ENCODE measurements around the gene CAPZA2. TPM values are rescaled to one million over a fixed set of nuclear protein-coding genes. Genes with fewer than 3 reads are reported as not detected.
A peak's percentile ranks its signal among the peaks of the same experiment; 100 is the strongest.
"Not testable (repeated sequence)": the region's sequence is repeated elsewhere in the genome, so short reads cannot be mapped to it uniquely, and the experiment has no call there.

The CAPZA2 gene
- total and polyA plus RNA-seq, 4 experiments from 2014 or later, result 112 to 307 (median 143) TPM

GRCh38 chr7:116957874-116958273, 95.5 kb downstream of the CAPZA2 start:
- no peaks in the 10 kb centered on the region for H3K36me3 ChIP-seq (ENCODE audit: insufficient read depth, low read length)
- no peak overlapping the region for H3K27ac ChIP-seq (ENCODE audit: low read depth, low read length)
- peaks cover 0 to 4% of the 10 kb centered on the region in 2 donors for H3K36me3 Mint-ChIP-seq
- intact Hi-C loops (cut with micrococcal nuclease), result no loop called here
- POLR2A ChIA-PET (ENCODE audit: partially characterized antibody), result no interaction called here
- CTCF ChIA-PET (ENCODE audit: partially characterized antibody), result interaction anchor here (0.7 to 1.5 kb wide), 3 partner anchors 25 to 170 kb away, joined by 3 to 4 read pairs (median 3); no protein-coding TSS in a partner anchor
- no peak for DNase-seq
- H3K4me1 ChIP-seq (ENCODE audit: insufficient read depth, low read length), result peaks cover 20% of the 10 kb centered on the region
- H3K27me3 Mint-ChIP-seq, result no peaks in the 10 kb centered on the region
- peaks cover 25 to 47% (median 31%) of the 10 kb centered on the region in 4 donors for H3K4me1 Mint-ChIP-seq
- H3K4me3 Mint-ChIP-seq, result no peak overlapping the region
- H3K27me3 ChIP-seq (ENCODE audit: insufficient read depth, low read length), result no peaks in the 10 kb centered on the region
- peaks cover 0 to 2% (median 0%) of the 10 kb centered on the region in 8 donors for H3K9me3 Mint-ChIP-seq
- no peak overlapping the region for H3K27ac Mint-ChIP-seq
- H3K9me3 ChIP-seq (ENCODE audit: control insufficient read depth in 1 of 2, low read length in 2 of 2), result no peaks in the 10 kb centered on the region
- H3K4me3 ChIP-seq (ENCODE audit: low read length in 2 of 2), result no peak overlapping the region

- peaks cover 9 to 22% (median 11%) of the 10 kb centered on the region in 4 donors for H3K4me1 Mint-ChIP-seq
- POLR2A ChIA-PET (ENCODE audit: partially characterized antibody); H3K9me3 Mint-ChIP-seq; intact Hi-C loops (cut with micrococcal nuclease); H3K4me1 ChIP-seq (ENCODE audit: insufficient read depth, low read length); H3K27me3 Mint-ChIP-seq; H3K27me3 ChIP-seq (ENCODE audit: insufficient read depth, low read length); H3K27ac ChIP-seq (ENCODE audit: low read depth, low read length); H3K9me3 ChIP-seq (ENCODE audit: control insufficient read depth in 1 of 2, low read length in 2 of 2); H3K27ac Mint-ChIP-seq; H3K36me3 ChIP-seq (ENCODE audit: insufficient read depth, low read length); H3K36me3 Mint-ChIP-seq; H3K4me3 Mint-ChIP-seq; H3K4me3 ChIP-seq (ENCODE audit: low read length in 2 of 2): not testable (repeated sequence)
- DNase-seq, result peak in 3 of 5 donors; percentile 18 to 30 (median 21)
- CTCF ChIA-PET (ENCODE audit: partially characterized antibody), result interaction anchor here (0.6 kb wide), 1 partner anchor 97 kb away, joined by 4 read pairs; no protein-coding TSS in a partner anchor
These were observed 99.7 kb downstream of the CAPZA2 start for GRCh38 chr7:116961966-116962673.

DNA sequence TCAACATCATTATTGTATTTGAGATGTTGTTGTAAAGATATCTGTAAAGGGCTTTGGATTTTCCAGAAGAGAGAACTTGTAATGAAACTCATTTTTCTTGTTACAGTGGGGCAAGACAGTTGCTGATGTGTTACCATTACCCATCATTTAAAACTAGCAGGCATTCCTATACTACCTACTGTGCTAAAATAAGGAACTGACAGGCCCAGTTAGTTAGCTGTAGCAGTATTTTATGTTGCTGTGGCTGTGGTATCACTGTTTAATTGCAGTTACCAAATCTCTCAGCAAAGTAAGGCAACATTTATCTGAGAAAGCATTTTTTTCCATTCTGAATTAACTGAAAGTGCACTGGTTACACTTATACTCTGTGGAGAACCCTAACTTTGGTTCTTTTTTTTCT, 100.8 kb downstream of the CAPZA2 start:
- DNase-seq, result no peak
- Mint-ChIP-seq H3K27me3 (peaks cover 0 to under 1% of the 10 kb centered on the region in 2 donors), H3K4me3 (no peak overlapping the region), H3K4me1 (peaks cover 9 to 22% (median 11%) of the 10 kb centered on the region in 4 donors), H3K9me3 (peaks cover 0 to 2% (median 0%) of the 10 kb centered on the region in 8 donors), H3K27ac (no peak overlapping the region), H3K36me3 (no peaks in the 10 kb centered on the region)
- no peaks in the 10 kb centered on the region for H3K9me3 ChIP-seq (ENCODE audit: control insufficient read depth in 1 of 2, low read length in 2 of 2)
- POLR2A ChIA-PET (ENCODE audit: partially characterized antibody), result no interaction called here
- H3K27me3 ChIP-seq (ENCODE audit: insufficient read depth, low read length), result no peaks in the 10 kb centered on the region
- H3K4me3 ChIP-seq (ENCODE audit: low read length in 2 of 2), result no peak overlapping the region
- no peak overlapping the region for H3K27ac ChIP-seq (ENCODE audit: low read depth, low read length)
- intact Hi-C loops (cut with micrococcal nuclease), result no loop called here
- no peaks in the 10 kb centered on the region for H3K4me1 ChIP-seq (ENCODE audit: insufficient read depth, low read length)
- CTCF ChIA-PET (ENCODE audit: partially characterized antibody), result no interaction called here
- no peaks in the 10 kb centered on the region for H3K36me3 ChIP-seq (ENCODE audit: insufficient read depth, low read length)

- H3K36me3 ChIP-seq (ENCODE audit: insufficient read depth, low read length), result no peaks in the 10 kb centered on the region
- no peak for DNase-seq
- no peak overlapping the region for H3K27ac Mint-ChIP-seq
- H3K4me3 Mint-ChIP-seq, result no peak overlapping the region
- H3K4me1 Mint-ChIP-seq, result peaks cover 8 to 15% (median 9%) of the 10 kb centered on the region in 4 donors
- H3K27me3 ChIP-seq (ENCODE audit: insufficient read depth, low read length), result no peaks in the 10 kb centered on the region
- POLR2A ChIA-PET (ENCODE audit: partially characterized antibody), result no interaction called here
- no peaks in the 10 kb centered on the region for H3K9me3 Mint-ChIP-seq
- no peak overlapping the region for H3K4me3 ChIP-seq (ENCODE audit: low read length in 2 of 2)
- no peak overlapping the region for H3K27ac ChIP-seq (ENCODE audit: low read depth, low read length)
- H3K27me3 Mint-ChIP-seq, result peaks cover 0 to 1% of the 10 kb centered on the region in 2 donors
- no peaks in the 10 kb centered on the region for H3K36me3 Mint-ChIP-seq
- H3K9me3 ChIP-seq (ENCODE audit: control insufficient read depth in 1 of 2, low read length in 2 of 2), result no peaks in the 10 kb centered on the region
- no peaks in the 10 kb centered on the region for H3K4me1 ChIP-seq (ENCODE audit: insufficient read depth, low read length)
- CTCF ChIA-PET (ENCODE audit: partially characterized antibody), result no interaction called here
- intact Hi-C loops (cut with micrococcal nuclease), result no loop called here
These were observed 104.2 kb downstream of the CAPZA2 start for GRCh38 chr7:116966601-116967000.

- H3K9me3 Mint-ChIP-seq, result no peaks in the 10 kb centered on the region
- peaks cover 0 to 1% of the 10 kb centered on the region in 2 donors for H3K27me3 Mint-ChIP-seq
- H3K36me3 Mint-ChIP-seq, result no peaks in the 10 kb centered on the region
- ChIA-PET CTCF (ENCODE audit: partially characterized antibody) (no interaction called here), POLR2A (ENCODE audit: partially characterized antibody) (no interaction called here)
- no peak overlapping the region for H3K27ac Mint-ChIP-seq
- intact Hi-C loops (cut with micrococcal nuclease), result no loop called here
- Histone ChIP-seq H3K27me3 (ENCODE audit: insufficient read depth, low read length) (no peaks in the 10 kb centered on the region), H3K4me1 (ENCODE audit: insufficient read depth, low read length) (no peaks in the 10 kb centered on the region), H3K36me3 (ENCODE audit: insufficient read depth, low read length) (no peaks in the 10 kb centered on the region), H3K4me3 (ENCODE audit: low read length in 2 of 2) (no peak overlapping the region), H3K27ac (ENCODE audit: low read depth, low read length) (no peak overlapping the region), H3K9me3 (ENCODE audit: control insufficient read depth in 1 of 2, low read length in 2 of 2) (no peaks in the 10 kb centered on the region)
- H3K4me1 Mint-ChIP-seq, result peaks cover 4 to 8% (median 6%) of the 10 kb centered on the region in 4 donors
- H3K4me3 Mint-ChIP-seq, result no peak overlapping the region
- no peak for DNase-seq
These were observed 105.0 kb downstream of the CAPZA2 start for GRCh38 chr7:116967254-116967922.

- Histone ChIP-seq H3K36me3 (ENCODE audit: insufficient read depth, low read length) (no peaks in the 10 kb centered on the region), H3K9me3 (ENCODE audit: control insufficient read depth in 1 of 2, low read length in 2 of 2) (no peaks in the 10 kb centered on the region), H3K27ac (ENCODE audit: low read depth, low read length) (no peak overlapping the region), H3K4me3 (ENCODE audit: low read length in 2 of 2) (no peak overlapping the region), H3K4me1 (ENCODE audit: insufficient read depth, low read length) (no peaks in the 10 kb centered on the region), H3K27me3 (ENCODE audit: insufficient read depth, low read length) (no peaks in the 10 kb centered on the region)
- intact Hi-C loops (cut with micrococcal nuclease), result no loop called here
- ChIA-PET CTCF (ENCODE audit: partially characterized antibody) (no interaction called here), POLR2A (ENCODE audit: partially characterized antibody) (no interaction called here)
- Mint-ChIP-seq H3K9me3 (no peaks in the 10 kb centered on the region), H3K4me3 (no peak overlapping the region), H3K27ac (no peak overlapping the region), H3K27me3 (peaks cover 0 to 1% of the 10 kb centered on the region in 2 donors), H3K4me1 (peaks cover 0 to 2% (median under 1%) of the 10 kb centered on the region in 4 donors), H3K36me3 (no peaks in the 10 kb centered on the region)
- no peak for DNase-seq
These were observed 105.6 kb downstream of the CAPZA2 start for GRCh38 chr7:116967983-116968382.

GRCh38 chr7:116968631-116969030, 106.2 kb downstream of the CAPZA2 start:
- H3K4me1 ChIP-seq (ENCODE audit: insufficient read depth, low read length), result no peaks in the 10 kb centered on the region
- Mint-ChIP-seq H3K27me3 (peaks cover 0 to 1% of the 10 kb centered on the region in 2 donors), H3K27ac (no peak overlapping the region), H3K9me3 (no peaks in the 10 kb centered on the region), H3K4me1 (peaks cover 0 to 2% (median 0%) of the 10 kb centered on the region in 4 donors), H3K4me3 (no peak overlapping the region), H3K36me3 (no peaks in the 10 kb centered on the region)
- no peak for DNase-seq
- no peaks in the 10 kb centered on the region for H3K9me3 ChIP-seq (ENCODE audit: control insufficient read depth in 1 of 2, low read length in 2 of 2)
- H3K4me3 ChIP-seq (ENCODE audit: low read length in 2 of 2), result no peak overlapping the region
- H3K27ac ChIP-seq (ENCODE audit: low read depth, low read length), result no peak overlapping the region
- no peaks in the 10 kb centered on the region for H3K27me3 ChIP-seq (ENCODE audit: insufficient read depth, low read length)
- intact Hi-C loops (cut with micrococcal nuclease), result no loop called here
- POLR2A ChIA-PET (ENCODE audit: partially characterized antibody), result no interaction called here
- H3K36me3 ChIP-seq (ENCODE audit: insufficient read depth, low read length), result no peaks in the 10 kb centered on the region
- CTCF ChIA-PET (ENCODE audit: partially characterized antibody), result interaction anchor here (1.0 kb wide), 1 partner anchor 710 kb away, joined by 3 read pairs; no protein-coding TSS in a partner anchor
